ENCODE data around the gene ZFP62.
"Not testable (repeated sequence)": the region's sequence is repeated elsewhere in the genome, so short reads cannot be mapped to it uniquely, and the experiment has no call there.

The ZFP62 gene

GRCh38 chr5:180898621-180899246, 37.7 kb upstream of the ZFP62 start, which contains the start of gene BTNL8:
BTNL8 (plus strand) TSS chr5:180899159; CDS start chr5:180899311, 152 bp downstream.
- DNase-seq (ENCODE audit: low read depth, low spot score): no peak
- H3K9me3 ChIP-seq (ENCODE audit: low read depth, low read length): no peaks in the 10 kb centered on the region
- TF ChIP-seq POLR2AphosphoS5 (IDR thresholded peaks at IDR 0.05; ENCODE audit: borderline replicate concordance, low read depth, low read length): no peak
- TF ChIP-seq FOXP2 (optimal IDR thresholded peaks at IDR 0.05; ENCODE audit: control extremely low read depth, extremely low read length, insufficient read depth): no peak
- TF ChIP-seq EZH2 (IDR thresholded peaks at IDR 0.05): no peak
- H3K4me3 ChIP-seq: no peak within 1 kb of the TSS
- no peak within 1 kb of the TSS for H3K27ac ChIP-seq
- H3K36me3 ChIP-seq (ENCODE audit: insufficient read depth, low read length): no peaks in the 10 kb centered on the region
- no peak within 1 kb of the TSS for H3K9ac ChIP-seq (ENCODE audit: insufficient read length)

- H3K4me3 ChIP-seq; H3K27ac ChIP-seq; H3K36me3 ChIP-seq (ENCODE audit: insufficient read depth, low read length); H3K9me3 ChIP-seq (ENCODE audit: low read depth, low read length); H3K9ac ChIP-seq (ENCODE audit: insufficient read length); DNase-seq (ENCODE audit: low read depth, low spot score): not testable (repeated sequence)
Observed at GRCh38 chr5:180895330-180895729, 34.3 kb upstream of the ZFP62 start.

GRCh38 chr5:180889381-180889780, 28.3 kb upstream of the ZFP62 start:
- TF ChIP-seq EZH2 (IDR thresholded peaks at IDR 0.05) (no peak), POLR2AphosphoS5 (IDR thresholded peaks at IDR 0.05; ENCODE audit: borderline replicate concordance, low read depth, low read length) (no peak), FOXP2 (optimal IDR thresholded peaks at IDR 0.05; ENCODE audit: control extremely low read depth, extremely low read length, insufficient read depth) (no peak)
- no peak for DNase-seq (ENCODE audit: low read depth, low spot score)
- Histone ChIP-seq H3K4me3 (no peak overlapping the region), H3K9me3 (ENCODE audit: low read depth, low read length) (no peaks in the 10 kb centered on the region), H3K9ac (ENCODE audit: insufficient read length) (no peak overlapping the region), H3K36me3 (ENCODE audit: insufficient read depth, low read length) (no peaks in the 10 kb centered on the region), H3K27ac (no peak overlapping the region)

GRCh38 chr5:180885845-180886529, 24.9 kb upstream of the ZFP62 start:
- not testable (repeated sequence) for H3K36me3 ChIP-seq (ENCODE audit: insufficient read depth, low read length); H3K9me3 ChIP-seq (ENCODE audit: low read depth, low read length); H3K4me3 ChIP-seq; DNase-seq (ENCODE audit: low read depth, low spot score); H3K27ac ChIP-seq; H3K9ac ChIP-seq (ENCODE audit: insufficient read length)

GRCh38 chr5:180875860-180876426, 14.9 kb upstream of the ZFP62 start:
- no peaks in the 10 kb centered on the region for H3K9me3 ChIP-seq (ENCODE audit: low read depth, low read length)
- H3K9ac ChIP-seq (ENCODE audit: insufficient read length): no peak overlapping the region
- H3K27ac ChIP-seq: no peak overlapping the region
- no peaks in the 10 kb centered on the region for H3K36me3 ChIP-seq (ENCODE audit: insufficient read depth, low read length)
- TF ChIP-seq POLR2AphosphoS5 (IDR thresholded peaks at IDR 0.05; ENCODE audit: borderline replicate concordance, low read depth, low read length) (no peak), FOXP2 (optimal IDR thresholded peaks at IDR 0.05; ENCODE audit: control extremely low read depth, extremely low read length, insufficient read depth) (no peak), EZH2 (IDR thresholded peaks at IDR 0.05) (no peak)
- no peak for DNase-seq (ENCODE audit: low read depth, low spot score)
- H3K4me3 ChIP-seq: no peak overlapping the region

- no peak for TF ChIP-seq EZH2 (IDR thresholded peaks at IDR 0.05)
- no peak for TF ChIP-seq POLR2AphosphoS5 (IDR thresholded peaks at IDR 0.05; ENCODE audit: borderline replicate concordance, low read depth, low read length)
- no peak for TF ChIP-seq FOXP2 (optimal IDR thresholded peaks at IDR 0.05; ENCODE audit: control extremely low read depth, extremely low read length, insufficient read depth)
- Histone ChIP-seq H3K9me3 (ENCODE audit: low read depth, low read length) (no peaks in the 10 kb centered on the region), H3K9ac (ENCODE audit: insufficient read length) (no peak overlapping the region), H3K4me3 (no peak overlapping the region), H3K36me3 (ENCODE audit: insufficient read depth, low read length) (no peaks in the 10 kb centered on the region), H3K27ac (no peak overlapping the region)
- DNase-seq (ENCODE audit: low read depth, low spot score): no peak
Observed at GRCh38 chr5:180874804-180875582, 13.9 kb upstream of the ZFP62 start.

- no peak overlapping the region for H3K27ac ChIP-seq
- H3K36me3 ChIP-seq (ENCODE audit: insufficient read depth, low read length): no peaks in the 10 kb centered on the region
- no peaks in the 10 kb centered on the region for H3K9me3 ChIP-seq (ENCODE audit: low read depth, low read length)
- H3K9ac ChIP-seq (ENCODE audit: insufficient read length): no peak overlapping the region
- DNase-seq (ENCODE audit: low read depth, low spot score): no peak
- no peak overlapping the region for H3K4me3 ChIP-seq
- no peak for TF ChIP-seq POLR2AphosphoS5 (IDR thresholded peaks at IDR 0.05; ENCODE audit: borderline replicate concordance, low read depth, low read length)
- TF ChIP-seq FOXP2 (optimal IDR thresholded peaks at IDR 0.05; ENCODE audit: control extremely low read depth, extremely low read length, insufficient read depth): no peak
- TF ChIP-seq EZH2 (IDR thresholded peaks at IDR 0.05): no peak
Observed at GRCh38 chr5:180873615-180874520, 12.8 kb upstream of the ZFP62 start.

- Histone ChIP-seq H3K27ac (no peak overlapping the region), H3K9me3 (ENCODE audit: low read depth, low read length) (no peaks in the 10 kb centered on the region), H3K36me3 (ENCODE audit: insufficient read depth, low read length) (no peaks in the 10 kb centered on the region)
Observed at GRCh38 chr5:180872419-180872818, 11.3 kb upstream of the ZFP62 start.

More at GRCh38 chr5:180872419-180872818, 11.3 kb upstream of the ZFP62 start:
- TF ChIP-seq FOXP2 (optimal IDR thresholded peaks at IDR 0.05; ENCODE audit: control extremely low read depth, extremely low read length, insufficient read depth) (no peak), EZH2 (IDR thresholded peaks at IDR 0.05) (no peak), POLR2AphosphoS5 (IDR thresholded peaks at IDR 0.05; ENCODE audit: borderline replicate concordance, low read depth, low read length) (no peak)
- Histone ChIP-seq H3K4me3 (no peak overlapping the region), H3K9ac (ENCODE audit: insufficient read length) (no peak overlapping the region)
- no peak for DNase-seq (ENCODE audit: low read depth, low spot score)

All from SK-N-MC (cell line).